HG03095 (cell line): ENCODE results near the gene HMGXB4.

Experiments
- ATAC-seq: cut with Tn5 transposase; IDR thresholded peaks from one replicate; pipeline ENCODE4 v1.9.1; 2021; ENCODE audit warnings: moderate library complexity; ENCODE audit not compliant: unreplicated experiment

The HMGXB4 gene

DNA sequence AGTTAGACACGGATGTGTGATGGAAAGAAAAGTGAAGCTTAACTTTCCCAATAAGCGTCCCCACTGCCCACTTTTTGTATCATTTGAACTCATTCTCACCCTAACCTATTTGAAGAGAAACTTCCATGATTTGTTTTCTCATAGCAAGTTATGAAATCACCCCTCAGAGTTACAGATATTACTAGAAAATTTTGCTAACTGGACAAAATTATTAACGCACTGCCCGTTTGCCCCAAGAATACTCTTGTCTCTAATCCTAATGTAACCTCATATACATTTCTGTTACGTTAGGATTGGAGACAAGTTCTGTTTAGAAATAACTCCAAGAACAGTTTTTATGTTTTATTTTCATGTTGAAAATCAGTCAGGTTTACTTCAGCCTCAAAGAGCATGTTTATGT, 67.9 kb downstream of the HMGXB4 start:
- no peak for ATAC-seq

GRCh38 chr22:35326854-35327562, 69.7 kb downstream of the HMGXB4 start:
- no peak for ATAC-seq

DNA sequence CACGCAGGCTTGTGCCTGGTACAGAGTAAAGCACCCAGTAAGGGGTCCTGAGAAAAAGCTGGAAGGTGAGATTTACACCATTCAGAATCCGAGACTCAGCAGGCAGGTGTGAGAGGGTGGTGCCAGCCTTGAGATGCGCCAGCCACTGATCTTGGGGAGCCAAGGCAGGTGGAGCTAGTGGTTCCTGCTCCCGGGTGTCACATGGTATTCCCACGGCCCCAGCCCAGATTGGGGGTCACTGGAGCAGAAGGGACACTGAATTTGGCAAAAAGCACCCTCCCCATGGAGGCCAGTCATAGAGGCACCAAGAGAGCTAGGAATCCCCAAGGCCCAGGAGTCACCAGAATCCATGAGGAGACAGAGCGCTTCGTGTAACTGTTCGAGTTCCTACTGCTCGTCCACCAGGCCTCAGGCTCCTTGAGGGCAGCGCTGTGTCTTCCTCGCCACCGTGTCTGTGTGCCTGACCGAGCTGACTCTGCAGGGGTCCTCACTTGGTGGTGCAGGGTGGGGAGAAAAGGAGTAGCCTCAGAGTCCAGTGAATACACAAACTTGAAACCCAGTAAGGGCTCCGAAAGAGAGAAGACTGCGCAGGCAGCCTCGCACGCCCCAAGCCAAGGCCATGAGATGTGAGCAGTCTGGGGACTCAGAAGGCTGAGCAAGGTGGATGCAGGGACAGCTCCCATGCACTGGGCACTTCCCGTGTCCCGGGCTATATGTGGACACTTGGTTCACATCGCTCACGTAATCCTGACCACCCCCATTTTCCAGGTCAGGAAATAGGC, 70.6 kb downstream of the HMGXB4 start:
- ATAC-seq: no peak

DNA sequence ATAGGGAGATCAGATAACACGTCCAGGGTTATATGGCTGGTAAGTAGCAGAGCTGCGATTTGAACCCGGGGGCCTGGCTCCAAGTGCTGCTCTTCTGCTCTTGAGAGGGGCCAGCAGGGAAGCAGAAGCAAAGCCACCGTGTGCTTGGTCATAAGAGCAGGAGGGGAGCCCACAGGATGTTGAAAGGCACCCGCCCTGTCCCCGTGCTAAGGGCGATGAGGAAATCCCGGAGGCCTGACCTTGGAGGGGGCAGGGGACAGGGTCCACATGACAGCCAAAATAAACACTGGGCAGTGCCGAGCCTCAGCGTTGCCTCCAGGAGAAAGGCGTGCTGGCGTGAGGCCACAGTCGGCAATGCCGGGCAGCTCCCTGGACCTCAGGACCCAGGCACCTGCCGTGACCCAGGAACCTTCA, 71.2 kb downstream of the HMGXB4 start:
- no peak for ATAC-seq

DNA sequence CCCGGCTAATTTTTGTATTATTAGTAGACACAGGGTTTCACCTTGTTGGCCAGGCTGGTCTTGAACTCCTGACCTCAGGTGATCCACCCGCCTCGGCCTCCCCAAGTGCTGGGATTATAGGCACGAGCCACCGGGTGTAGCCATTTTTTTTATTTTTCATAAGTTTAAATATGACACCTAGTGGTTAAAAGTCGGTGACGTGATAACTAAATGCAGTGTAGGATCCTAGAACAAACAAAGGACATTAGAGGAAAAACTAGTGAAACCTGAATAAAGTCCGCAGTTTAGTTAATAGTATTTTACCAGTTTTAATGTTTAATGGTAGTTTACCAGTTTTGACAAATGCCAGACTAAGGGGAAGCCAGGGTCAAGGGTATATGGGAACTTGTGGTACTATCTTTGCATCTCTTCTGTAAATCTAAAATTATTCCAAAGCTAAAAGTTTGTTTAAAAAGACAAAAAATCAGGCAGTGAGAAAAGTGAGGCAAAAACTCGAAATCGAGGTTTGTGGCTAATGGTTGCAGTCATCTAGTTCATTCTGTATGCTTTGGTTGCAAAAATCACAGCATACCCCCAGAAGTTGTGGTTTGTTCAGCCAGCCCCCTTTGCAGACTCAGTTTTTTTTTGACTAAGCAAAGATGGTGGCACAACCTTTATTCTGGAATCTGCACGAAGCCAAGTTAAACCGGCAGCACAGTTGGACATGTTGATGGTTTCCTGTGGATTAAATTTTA, 72.0 kb downstream of the HMGXB4 start:
- ATAC-seq: no peak

- ATAC-seq: no peak
Observed at GRCh38 chr22:35330258-35330861, 73.1 kb downstream of the HMGXB4 start.

- ATAC-seq: no peak
Observed at GRCh38 chr22:35332278-35332677, 75.0 kb downstream of the HMGXB4 start.

- no peak for ATAC-seq
Observed at GRCh38 chr22:35333220-35333619, 75.9 kb downstream of the HMGXB4 start.

DNA sequence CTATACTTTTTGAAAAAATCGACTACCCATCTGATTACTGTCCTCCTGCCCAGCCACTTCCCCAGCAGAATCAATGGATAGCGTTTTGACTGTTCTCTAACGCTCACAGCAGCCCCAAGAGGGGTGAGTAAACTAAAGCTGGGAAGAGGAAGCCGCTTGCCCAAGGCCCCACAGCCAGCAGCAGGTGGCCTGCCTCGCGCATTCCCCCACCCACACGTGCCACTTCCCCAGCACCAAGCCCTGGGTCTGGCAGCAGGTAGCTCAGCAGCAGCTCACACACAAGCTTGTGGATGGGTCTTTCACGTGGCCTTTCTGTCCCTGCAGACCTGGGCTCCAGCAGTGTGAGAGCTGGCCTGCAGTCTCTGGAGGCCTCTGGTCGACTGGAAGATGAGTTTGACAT, 76.7 kb downstream of the HMGXB4 start:
- ATAC-seq: no peak

GRCh38 chr22:35335468-35335867, 78.2 kb downstream of the HMGXB4 start:
- ATAC-seq: no peak

- ATAC-seq: no peak
Observed at GRCh38 chr22:35335936-35336781, 78.9 kb downstream of the HMGXB4 start.

GRCh38 chr22:35337932-35338331, 80.6 kb downstream of the HMGXB4 start:
- ATAC-seq: no peak

- no peak for ATAC-seq
Observed at GRCh38 chr22:35341090-35341874, 84.0 kb downstream of the HMGXB4 start.

GRCh38 chr22:35342390-35342789, 85.1 kb downstream of the HMGXB4 start:
- ATAC-seq: no peak

DNA sequence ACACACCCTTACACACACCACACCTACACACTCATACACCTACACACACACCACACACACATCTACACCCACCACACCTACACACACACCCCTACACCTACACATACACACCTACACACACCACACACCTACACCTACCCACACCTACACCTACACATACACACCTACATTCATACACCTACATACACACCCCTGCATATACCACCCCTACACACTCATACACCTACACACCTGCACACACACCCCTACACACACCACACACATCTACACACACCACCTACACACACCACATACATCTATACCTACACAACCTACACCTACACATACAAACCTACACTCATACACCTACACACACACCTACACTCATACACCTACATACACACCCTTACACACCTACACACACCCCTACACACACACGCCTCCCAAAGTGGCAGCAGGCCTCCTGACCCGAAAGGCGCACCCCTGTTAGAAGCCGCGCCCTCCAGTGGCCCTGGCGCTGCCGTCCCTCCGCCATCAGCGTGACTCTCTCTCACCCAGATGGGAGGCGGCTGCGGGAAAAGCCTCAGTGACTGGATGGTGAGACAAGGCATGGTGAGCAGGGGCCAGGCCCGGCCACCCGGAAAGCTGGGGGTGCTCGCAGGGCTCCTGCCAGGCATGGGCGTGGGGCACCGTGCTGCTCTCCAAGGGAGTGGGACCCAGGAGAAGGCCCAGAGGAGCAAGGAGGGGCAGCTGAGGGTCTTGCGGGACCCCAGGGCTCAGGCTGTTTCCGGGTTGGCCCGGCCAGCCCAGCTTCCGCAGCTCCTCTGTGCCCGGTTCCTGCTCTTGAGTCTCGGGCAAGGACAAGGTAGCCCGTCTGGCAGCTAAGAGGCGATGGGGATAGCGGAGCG, 86.6 kb downstream of the HMGXB4 start:
- no peak for ATAC-seq

- ATAC-seq: no peak
Observed at GRCh38 chr22:35344956-35345690, 87.8 kb downstream of the HMGXB4 start.
